Esophagus squamous epithelium (tissue), 4 donors: Measurements from ENCODE around the gene BMP8A.

ENCODE experiments used
- CTCF ChIP-seq, 6 experiments: fragments of 450-650 bp in 4 of 6; fragments of 200-600 bp in 2 of 6; sonication (generic) in 2 of 6; IDR thresholded peaks; one replicate each; pipeline ENCODE4 v1.5.1; 2016 to 2019; ENCODE audit warnings: antibody characterized with exemption in 6 of 6, mild to moderate bottlenecking in 4 of 6, moderate library complexity in 4 of 6
- POLR2A ChIP-seq, 4 donors: fragments of 450-650 bp; IDR thresholded peaks; one replicate each; pipeline ENCODE4 v1.6.1; 2017; ENCODE audit warnings: antibody characterized with exemption in 4 of 4, mild to moderate bottlenecking in 4 of 4, moderate library complexity in 3 of 4

DNA sequence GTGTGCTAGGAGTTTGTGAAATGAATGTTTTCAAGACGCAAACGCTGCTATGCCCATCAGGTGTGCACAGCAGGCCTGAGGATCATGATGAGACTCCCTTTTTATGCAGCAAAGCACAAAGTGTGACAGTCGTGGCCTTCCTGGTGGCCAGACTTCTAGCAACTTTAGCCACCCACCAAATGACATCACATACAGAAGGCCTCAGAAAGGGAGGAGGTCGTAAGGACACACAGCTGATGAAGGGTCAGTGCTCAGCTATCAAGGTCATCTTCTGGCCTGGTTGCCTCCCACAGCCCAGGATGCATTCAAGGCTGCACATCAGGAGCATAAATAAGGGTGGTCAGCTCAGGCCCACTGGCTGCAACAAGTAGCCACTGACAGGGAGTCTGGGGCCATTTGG lies 36.6 kb downstream of the BMP8A start:
- TF ChIP-seq CTCF (IDR thresholded peaks at IDR 0.05) = no peak
- no peak for TF ChIP-seq POLR2A (IDR thresholded peaks at IDR 0.05)
